Liver (tissue), 9 donors: ENCODE results near the gene AP4E1. TPM values are rescaled to one million over a fixed set of nuclear protein-coding genes. Genes with fewer than 3 reads are reported as not detected.
"Not testable (repeated sequence)": the region's sequence is repeated elsewhere in the genome, so short reads cannot be mapped to it uniquely, and the experiment has no call there.

Experiments used
- DNase-seq: peaks from one replicate; pipeline ENCODE4 v3.0.0-alpha.2; 2017; ENCODE audit warnings: low spot score
- H3K27ac ChIP-seq, 2 donors: one replicate each; pipeline ENCODE4 v1.7.0; 2013; ENCODE audit warnings: inconsistent platforms in 2 of 2, low read length in 2 of 2, control low read depth in 1 of 2, low read depth in 1 of 2, mild to moderate bottlenecking in 1 of 2
- H3K27me3 ChIP-seq, 4 donors: one replicate each; pipeline versions ENCODE4 v1.6.1 to v1.7.0; 2013; ENCODE audit warnings: low read length in 3 of 4, inconsistent platforms in 1 of 4, mild to moderate bottlenecking in 1 of 4, moderate library complexity in 1 of 4; ENCODE audit not compliant: control insufficient read depth in 4 of 4, insufficient read depth in 4 of 4
- H3K36me3 ChIP-seq, 4 donors: one replicate each; pipeline versions ENCODE4 v1.6.1 to v1.7.0; 2013; ENCODE audit warnings: low read length in 3 of 4, mild to moderate bottlenecking in 3 of 4, low read depth in 1 of 4, moderate library complexity in 1 of 4; ENCODE audit not compliant: control insufficient read depth in 4 of 4, insufficient read depth in 3 of 4
- H3K4me1 ChIP-seq, 4 donors: one replicate each; pipeline versions ENCODE4 v1.6.1 to v1.7.0; 2013; ENCODE audit warnings: low read length in 3 of 4, mild to moderate bottlenecking in 3 of 4, moderate library complexity in 1 of 4; ENCODE audit not compliant: control insufficient read depth in 4 of 4, insufficient read depth in 4 of 4
- H3K4me3 ChIP-seq, 3 donors: one replicate each; pipeline versions ENCODE4 v1.6.1 to v1.7.0; 2013; ENCODE audit warnings: low read length in 3 of 3, control low read depth in 1 of 3, low read depth in 1 of 3, mild to moderate bottlenecking in 1 of 3
- H3K9ac ChIP-seq, 2 donors: one replicate each; pipeline ENCODE4 v1.7.0; 2013; ENCODE audit warnings: low read length in 2 of 2, mild to moderate bottlenecking in 2 of 2, moderate library complexity in 2 of 2, control low read depth in 1 of 2, low read depth in 1 of 2
- H3K9me3 ChIP-seq, 4 donors: one replicate each; pipeline versions ENCODE4 v1.6.1 to v1.7.0; 2013; ENCODE audit warnings: low read length in 3 of 4; ENCODE audit not compliant: control insufficient read depth in 4 of 4
- ATF3 ChIP-seq: IDR thresholded peaks from 2 replicates; pipeline ENCODE4 v1.6.1; 2016; ENCODE audit warnings: antibody characterized with exemption
- CTCF ChIP-seq: fragments of 150-350 bp; IDR thresholded peaks from 2 replicates; pipeline ENCODE4 v1.5.1; 2017; ENCODE audit warnings: improper control_type of control experiment, low read depth, low read length; ENCODE audit not compliant: missing input control
- EGR1 ChIP-seq, 2 donors: IDR thresholded peaks; 2 replicates each; pipeline ENCODE4 v1.6.1; 2016 to 2018; ENCODE audit warnings: antibody characterized with exemption in 2 of 2, low read depth in 2 of 2
- FOXA1 ChIP-seq: IDR thresholded peaks from 2 replicates; pipeline ENCODE4 v1.6.1; 2016; ENCODE audit warnings: antibody characterized with exemption
- FOXA2 ChIP-seq: IDR thresholded peaks from 2 replicates; pipeline ENCODE4 v1.6.1; 2016; ENCODE audit warnings: antibody characterized with exemption
- GABPA ChIP-seq, 2 donors: IDR thresholded peaks in 1 of 2; conservative IDR thresholded peaks in 1 of 2; 2 replicates each; pipeline ENCODE4 v1.6.1; 2016; ENCODE audit warnings: antibody characterized with exemption in 2 of 2, mild to moderate bottlenecking in 1 of 2, moderate library complexity in 1 of 2
- HNF4A ChIP-seq, 2 donors: conservative IDR thresholded peaks; 2 replicates each; pipeline ENCODE4 v1.6.1; 2016; ENCODE audit warnings: antibody characterized with exemption in 2 of 2, mild to moderate bottlenecking in 2 of 2
- HNF4G ChIP-seq: IDR thresholded peaks from 2 replicates; pipeline ENCODE4 v1.6.1; 2016; ENCODE audit warnings: antibody characterized with exemption
- JUND ChIP-seq, 2 donors: IDR thresholded peaks; 2 replicates each; pipeline ENCODE4 v1.6.1; 2016; ENCODE audit warnings: antibody characterized with exemption in 2 of 2
- MAX ChIP-seq: IDR thresholded peaks from 2 replicates; pipeline ENCODE4 v1.6.1; 2016; ENCODE audit warnings: antibody characterized with exemption
- NR2F2 ChIP-seq: IDR thresholded peaks from 2 replicates; pipeline ENCODE4 v1.6.1; 2016; ENCODE audit warnings: antibody characterized with exemption
- RAD21 ChIP-seq, 2 donors: IDR thresholded peaks; 2 replicates each; pipeline ENCODE4 v1.6.1; 2016; ENCODE audit warnings: antibody characterized with exemption in 2 of 2, mild to moderate bottlenecking in 2 of 2
- RXRA ChIP-seq, 2 donors: IDR thresholded peaks; 2 replicates each; pipeline ENCODE4 v1.6.1; 2017 to 2018; ENCODE audit warnings: antibody characterized with exemption in 2 of 2, mild to moderate bottlenecking in 1 of 2
- TAF1 ChIP-seq: conservative IDR thresholded peaks from 2 replicates; pipeline ENCODE4 v1.6.1; 2016; ENCODE audit warnings: antibody characterized with exemption, mild to moderate bottlenecking
- YY1 ChIP-seq: IDR thresholded peaks from 2 replicates; pipeline ENCODE4 v1.6.1; 2016; ENCODE audit warnings: antibody characterized with exemption, mild to moderate bottlenecking
- ZBTB33 ChIP-seq: IDR thresholded peaks from 2 replicates; pipeline ENCODE4 v1.6.1; 2016; ENCODE audit warnings: antibody characterized with exemption
- WGBS: extraction: QIAGEN DNeasy Blood & Tissue Kit; methylation state at CpG from one replicate; pipeline ENCODE4 v1.1.7; 2013; 5-methylcytosine and 5-hydroxymethylcytosine counted together
- polyA plus RNA-seq, 2 donors: library from polyadenylated mRNA; stranded (reverse) in 1 of 2; unstranded in 1 of 2; fragments of 200-250 nt in 1 of 2; fragments of >200 nt in 1 of 2; fragmentation: Nextera tagmentation in 1 of 2; extraction: Ambion mirVana in 1 of 2; gene quantifications; one replicate each; pipeline versions ENCODE4 v1.2.1 to v1.2.3, GENCODE V29; 2013 to 2015
- total RNA-seq, 2 donors: library from RNA; depleted of rRNA; stranded (reverse); fragments of >200 nt; gene quantifications; one replicate each; pipeline ENCODE4 v1.2.3, GENCODE V29; 2014
- donor health status: healthy.
- donor health status: healthy.
- donor health status: healthy.
- donor health status: healthy.
- donor health status: healthy.

Gene AP4E1
- total and polyA plus RNA-seq, 4 donors, result 1.3 to 10.2 (median 4.6) TPM

- peak; percentile 71 for DNase-seq
- no peaks in the 10 kb centered on the region for H3K27me3 ChIP-seq
- peak overlapping the region; percentile 96 to 98 for H3K27ac ChIP-seq
- under 1% methylated on average over 31 of the region's 31 CpGs for WGBS
- H3K9me3 ChIP-seq, result no peaks in the 10 kb centered on the region
- TF ChIP-seq FOXA1 (no peak), CTCF (no peak), RAD21 (IDR thresholded peaks at IDR 0.05) (no peak), NR2F2 (no peak), GABPA (IDR thresholded peaks at IDR 0.05 in 1 of 2, conservative IDR thresholded peaks at IDR 0.05 in 1 of 2) (no peak), EGR1 (IDR thresholded peaks at IDR 0.05; ENCODE audit: low read depth in 2 of 2) (no peak), FOXA2 (no peak), TAF1 (no peak), ATF3 (no peak), YY1 (no peak), HNF4A (conservative IDR thresholded peaks at IDR 0.05) (no peak)
- peaks cover 3 to 8% (median 5%) of the 10 kb centered on the region in 4 donors for H3K36me3 ChIP-seq
- peak overlapping the region; percentile 76 to 99 (median 94) for H3K4me3 ChIP-seq
- H3K4me1 ChIP-seq, result peaks cover 5 to 25% (median 9%) of the 10 kb centered on the region in 4 donors
- H3K9ac ChIP-seq, result peak overlapping the region; percentile 85 to 99
These were observed 778 bp upstream of the AP4E1 start for GRCh38 chr15:50907601-50908208.

GRCh38 chr15:50909010-50909317 lies 481 bp downstream of the AP4E1 start:
- peak overlapping the region; percentile 76 to 99 (median 79) for H3K4me3 ChIP-seq
- TF ChIP-seq FOXA1 (no peak), RXRA (IDR thresholded peaks at IDR 0.05) (no peak)
- H3K36me3 ChIP-seq, result peaks cover 3 to 8% (median 5%) of the 10 kb centered on the region in 4 donors
- DNase-seq, result no peak
- no peaks in the 10 kb centered on the region for H3K9me3 ChIP-seq
- H3K9ac ChIP-seq, result peak overlapping the region; percentile 63 to 91
- H3K27me3 ChIP-seq, result no peaks in the 10 kb centered on the region
- peak overlapping the region; percentile 96 to 98 for H3K27ac ChIP-seq
- peaks cover 5 to 25% (median 9%) of the 10 kb centered on the region in 4 donors for H3K4me1 ChIP-seq
- WGBS, result under 1% methylated on average over 11 of the region's 11 CpGs

- H3K4me1 ChIP-seq, result peaks cover 5 to 25% (median 9%) of the 10 kb centered on the region in 4 donors
- H3K4me3 ChIP-seq, result not testable (repeated sequence)
- WGBS, result 83% methylated on average over 3 of the region's 3 CpGs
These were observed 1.9 kb downstream of the AP4E1 start for GRCh38 chr15:50910426-50910795.

GRCh38 chr15:50911001-50911400 lies 2.5 kb downstream of the AP4E1 start:
- H3K9me3 ChIP-seq, result no peaks in the 10 kb centered on the region
- peaks cover 5 to 25% (median 9%) of the 10 kb centered on the region in 4 donors for H3K4me1 ChIP-seq
- H3K9ac ChIP-seq, result no peak overlapping the region
- peaks cover 3 to 17% (median 9%) of the 10 kb centered on the region in 4 donors for H3K36me3 ChIP-seq
- no peak overlapping the region for H3K27ac ChIP-seq
- 92% methylated on average over 2 of the region's 2 CpGs for WGBS
- DNase-seq, result no peak
- H3K4me3 ChIP-seq, result no peak overlapping the region
- no peaks in the 10 kb centered on the region for H3K27me3 ChIP-seq
- TF ChIP-seq ZBTB33 (no peak), NR2F2 (no peak), FOXA1 (no peak), MAX (no peak), FOXA2 (no peak), JUND (IDR thresholded peaks at IDR 0.05) (no peak), EGR1 (IDR thresholded peaks at IDR 0.05; ENCODE audit: low read depth in 2 of 2) (no peak), CTCF (no peak), HNF4A (conservative IDR thresholded peaks at IDR 0.05) (no peak), GABPA (IDR thresholded peaks at IDR 0.05 in 1 of 2, conservative IDR thresholded peaks at IDR 0.05 in 1 of 2) (no peak), HNF4G (no peak), RAD21 (IDR thresholded peaks at IDR 0.05) (no peak)

More at GRCh38 chr15:50910426-50910795, 1.9 kb downstream of the AP4E1 start:
- H3K9me3 ChIP-seq, H3K27ac ChIP-seq, H3K9ac ChIP-seq, DNase-seq, H3K27me3 ChIP-seq: not testable (repeated sequence)
- H3K36me3 ChIP-seq, result peaks cover 3 to 15% (median 8%) of the 10 kb centered on the region in 4 donors
